A549 (cell line): ENCODE results near the gene MAP3K12. TPM values are rescaled to one million over a fixed set of nuclear protein-coding genes. Genes with fewer than 3 reads are reported as not detected.

Experiments used
- ATAC-seq, 2 experiments: fragments of 200-7000 bp in 1 of 2; fragments of >200 bp in 1 of 2; cut with Nextera tagmentation in 1 of 2; cut with Tn5 transposase in 1 of 2; 3 replicates each; pipeline versions ENCODE4 v1.8.0 to v1.9.1; 2018 to 2020; ENCODE audit warnings: mild to moderate bottlenecking in 1 of 2, moderate library complexity in 1 of 2
- CTCF ChIA-PET: fragments of 300-600 bp; sonication (Branson Sonifier 250); formaldehyde crosslinking; extraction: SDS; loops from one replicate; lab custom pipeline; 2021; ENCODE audit warnings: antibody characterized with exemption, inconsistent platforms; lab: Yijun Ruan, JAX
- POLR2A ChIA-PET: fragments of 350-600 bp; formaldehyde crosslinking; extraction: SDS; loops from one replicate; lab custom pipeline; 2021; ENCODE audit warnings: antibody characterized with exemption, inconsistent platforms; lab: Yijun Ruan, JAX
- DNase-seq, 2 experiments: peaks; one replicate each; pipeline versions ENCODE4 v3.0.0 to v3.0.0-alpha.2; 2011 to 2016; ENCODE audit warnings: low read depth in 1 of 2, low spot score in 1 of 2
- FAIRE-seq: peaks from 2 replicates; lab custom pipeline; 2011; peaks lifted over from hg19 to GRCh38; lab: Jason Lieb, UNC
- H3K27ac ChIP-seq, 2 experiments: fragments of >200 bp; sonication (Bioruptor Twin); formaldehyde crosslinking; 3 replicates each; pipeline ENCODE4 v1.5.1; 2016 to 2017
- H3K4me1 ChIP-seq: fragments of >200 bp; sonication (Bioruptor Twin); formaldehyde crosslinking; 3 replicates; pipeline ENCODE4 v1.6.1; 2016
- H3K4me2 ChIP-seq: fragments of >200 bp; sonication (Bioruptor Twin); formaldehyde crosslinking; 3 replicates; pipeline ENCODE4 v1.6.1; 2016
- H3K4me3 ChIP-seq: fragments of >200 bp; sonication (Bioruptor Twin); formaldehyde crosslinking; 3 replicates; pipeline ENCODE4 v1.5.1; 2016
- H3K9me3 ChIP-seq: fragments of >200 bp; sonication (Bioruptor Twin); formaldehyde crosslinking; 3 replicates; pipeline ENCODE4 v1.6.1; 2016
- BCL3 ChIP-seq: fragments of >200 bp; sonication (Bioruptor Twin); formaldehyde crosslinking; IDR thresholded peaks from 3 replicates; pipeline ENCODE4 v1.6.1; 2016
- CBX8 ChIP-seq: fragments of 200-600 bp; sonication (generic); IDR thresholded peaks from 2 replicates; pipeline ENCODE4 v1.6.1; 2016
- CEBPB ChIP-seq, 2 experiments: fragments of >200 bp in 1 of 2; sonication (Bioruptor Twin) in 1 of 2; formaldehyde crosslinking in 1 of 2; IDR thresholded peaks; 2 replicates each; pipeline ENCODE4 v1.6.1; 2012 to 2016
- CHD2 ChIP-seq: fragments of 150-350 bp; IDR thresholded peaks from 2 replicates; pipeline ENCODE4 v1.6.1; 2014; ENCODE audit warnings: low read length; ENCODE audit not compliant: partially characterized antibody
- EHF ChIP-seq: fragments of 250-450 bp; sonication (Bioruptor Pico); IDR thresholded peaks from 2 replicates; pipeline ENCODE4 v1.5.0; 2020; ENCODE audit warnings: mild to moderate bottlenecking
- EHMT2 ChIP-seq: fragments of 200-600 bp; sonication (generic); IDR thresholded peaks from 2 replicates; pipeline ENCODE4 v1.6.1; 2016; ENCODE audit warnings: antibody characterized with exemption, low read depth, mild to moderate bottlenecking, moderate library complexity
- EP300 ChIP-seq, 2 experiments: fragments of >200 bp; sonication (Bioruptor Twin); formaldehyde crosslinking; IDR thresholded peaks; 2 replicates in 1 of 2; 3 replicates in 1 of 2; pipeline ENCODE4 v1.6.1; 2016 to 2017
- FOSL2 ChIP-seq, 2 experiments: fragments of 450-650 bp in 1 of 2; fragments of >200 bp in 1 of 2; sonication (Bioruptor Twin) in 1 of 2; formaldehyde crosslinking; IDR thresholded peaks; 2 replicates each; pipeline versions ENCODE4 v1.5.0 to v1.6.1; 2016 to 2020; ENCODE audit warnings: mild to moderate bottlenecking in 1 of 2, moderate library complexity in 1 of 2
- FOXS1 ChIP-seq: fragments of 250-450 bp; sonication (Bioruptor Pico); IDR thresholded peaks from 2 replicates; pipeline ENCODE4 v1.5.0; 2020; ENCODE audit warnings: mild to moderate bottlenecking, moderate library complexity
- GATA3 ChIP-seq: IDR thresholded peaks from 2 replicates; pipeline ENCODE4 v1.6.1; 2012; ENCODE audit warnings: borderline replicate concordance
- HES2 ChIP-seq: fragments of >200 bp; sonication (Bioruptor Twin); formaldehyde crosslinking; IDR thresholded peaks from 2 replicates; pipeline ENCODE4 v1.6.1; 2016
- HOXB5 ChIP-seq: fragments of 250-450 bp; sonication (Bioruptor Pico); IDR thresholded peaks from 2 replicates; pipeline ENCODE4 v1.5.0; 2020; ENCODE audit warnings: mild to moderate bottlenecking, moderate library complexity
- JUNB ChIP-seq: fragments of >200 bp; sonication (Bioruptor Twin); formaldehyde crosslinking; IDR thresholded peaks from 2 replicates; pipeline ENCODE4 v1.6.1; 2016
- KDM5A ChIP-seq: fragments of 200-600 bp; sonication (generic); IDR thresholded peaks from 2 replicates; pipeline ENCODE4 v1.6.1; 2016; ENCODE audit warnings: antibody characterized with exemption, mild to moderate bottlenecking
- MAFK ChIP-seq: fragments of 450-650 bp; IDR thresholded peaks from 2 replicates; pipeline ENCODE4 v1.6.1; 2014; ENCODE audit not compliant: partially characterized antibody
- MAZ ChIP-seq: fragments of 150-350 bp; IDR thresholded peaks from 2 replicates; pipeline ENCODE4 v1.6.1; 2014; ENCODE audit warnings: antibody characterized with exemption, low read depth, low read length, borderline replicate concordance
- NPAS2 ChIP-seq: fragments of 250-450 bp; sonication (Bioruptor Pico); IDR thresholded peaks from 2 replicates; pipeline ENCODE4 v1.8.0; 2022; ENCODE audit warnings: mild to moderate bottlenecking, moderate library complexity, borderline replicate concordance
- NR3C1 ChIP-seq: fragments of >200 bp; sonication (Bioruptor Twin); formaldehyde crosslinking; IDR thresholded peaks from 3 replicates; pipeline ENCODE4 v1.6.1; 2017
- PHF8 ChIP-seq: fragments of 200-600 bp; sonication (generic); IDR thresholded peaks from 2 replicates; pipeline ENCODE4 v1.6.1; 2016; ENCODE audit warnings: low read depth, mild to moderate bottlenecking, antibody characterized with exemption, moderate library complexity, borderline replicate concordance
- POLR2A ChIP-seq: IDR thresholded peaks from 2 replicates; pipeline ENCODE4 v1.6.1; 2012; ENCODE audit warnings: mild to moderate bottlenecking, low read length
- RAD21 ChIP-seq, 2 experiments: fragments of >200 bp in 1 of 2; sonication (Bioruptor Twin) in 1 of 2; formaldehyde crosslinking in 1 of 2; IDR thresholded peaks in 1 of 2; conservative IDR thresholded peaks in 1 of 2; 2 replicates in 1 of 2; 3 replicates in 1 of 2; pipeline ENCODE4 v1.6.1; 2012 to 2018; ENCODE audit warnings: inconsistent platforms in 1 of 2
- RARB ChIP-seq: fragments of 250-450 bp; sonication (Bioruptor Pico); IDR thresholded peaks from 2 replicates; pipeline ENCODE4 v1.8.0; 2021; ENCODE audit warnings: mild to moderate bottlenecking, moderate library complexity
- RFX5 ChIP-seq: fragments of 450-650 bp; IDR thresholded peaks from 2 replicates; pipeline ENCODE4 v1.7.1; 2014; ENCODE audit warnings: antibody characterized with exemption, mild to moderate bottlenecking, moderate library complexity
- RNF2 ChIP-seq: fragments of 200-600 bp; sonication (generic); IDR thresholded peaks from 2 replicates; pipeline ENCODE4 v1.6.1; 2016; ENCODE audit warnings: low read depth, mild to moderate bottlenecking, antibody characterized with exemption, moderate library complexity, borderline replicate concordance
- SMC3 ChIP-seq: fragments of >200 bp; sonication (Bioruptor Twin); formaldehyde crosslinking; IDR thresholded peaks from 3 replicates; pipeline ENCODE4 v1.6.1; 2018; ENCODE audit warnings: inconsistent platforms
- TFCP2L1 ChIP-seq: fragments of 250-450 bp; sonication (Bioruptor Pico); IDR thresholded peaks from 2 replicates; pipeline ENCODE4 v1.5.0; 2021; ENCODE audit warnings: mild to moderate bottlenecking
- TP53 ChIP-seq: fragments of 250-450 bp; sonication (Bioruptor Pico); IDR thresholded peaks from 2 replicates; pipeline ENCODE4 v1.5.0; 2021; ENCODE audit warnings: mild to moderate bottlenecking, moderate library complexity
- ZC3H11A ChIP-seq: fragments of 450-650 bp; IDR thresholded peaks from 2 replicates; pipeline ENCODE4 v1.6.1; 2014; ENCODE audit warnings: antibody characterized with exemption, mild to moderate bottlenecking
- ZNF302 ChIP-seq: fragments of 250-450 bp; sonication (Bioruptor Pico); IDR thresholded peaks from 2 replicates; pipeline ENCODE4 v1.9.0; 2021; ENCODE audit warnings: inconsistent platforms, mild to moderate bottlenecking, moderate library complexity
- WGBS: methylation state at CpG from one replicate; pipeline ENCODE4 v1.1.6; 2017; ENCODE audit errors: missing lambda C conversion rate; 5-methylcytosine and 5-hydroxymethylcytosine counted together
- polyA plus RNA-seq, 4 experiments: library from polyadenylated mRNA; depleted of rRNA in 3 of 4; stranded (reverse); fragments of >200 nt; fragmentation: RNase III in 1 of 4; extraction: RNeasy Plus Mini Kit Qiagen cat#74134 plus additional on column Dnase treatment in 1 of 4; gene quantifications; 2 replicates in 3 of 4; 3 replicates in 1 of 4; pipeline ENCODE4 v1.2.3, GENCODE V29; 2011 to 2017
- TF ChIP-seq, protein P1 (sequence below): IDR thresholded peaks from 2 replicates; pipeline ENCODE4 v1.6.1; 2012; ENCODE audit warnings: low read depth, borderline replicate concordance
- TF ChIP-seq, protein P2 (sequence below): IDR thresholded peaks from 2 replicates; pipeline ENCODE4 v1.6.1; 2012
- TF ChIP-seq, protein P3 (sequence below): IDR thresholded peaks from 2 replicates; pipeline ENCODE4 v1.6.1; 2012
- TF ChIP-seq, protein P4 (sequence below): fragments of 250-450 bp; sonication (Bioruptor Pico); IDR thresholded peaks from 2 replicates; pipeline ENCODE4 v1.5.0; 2020; ENCODE audit warnings: low read depth, mild to moderate bottlenecking, moderate library complexity

The MAP3K12 gene
- polyA plus RNA-seq, 2 of the 4 experiments (the other 2 are of a cell fraction): 18.7 to 21.9 TPM

DNA sequence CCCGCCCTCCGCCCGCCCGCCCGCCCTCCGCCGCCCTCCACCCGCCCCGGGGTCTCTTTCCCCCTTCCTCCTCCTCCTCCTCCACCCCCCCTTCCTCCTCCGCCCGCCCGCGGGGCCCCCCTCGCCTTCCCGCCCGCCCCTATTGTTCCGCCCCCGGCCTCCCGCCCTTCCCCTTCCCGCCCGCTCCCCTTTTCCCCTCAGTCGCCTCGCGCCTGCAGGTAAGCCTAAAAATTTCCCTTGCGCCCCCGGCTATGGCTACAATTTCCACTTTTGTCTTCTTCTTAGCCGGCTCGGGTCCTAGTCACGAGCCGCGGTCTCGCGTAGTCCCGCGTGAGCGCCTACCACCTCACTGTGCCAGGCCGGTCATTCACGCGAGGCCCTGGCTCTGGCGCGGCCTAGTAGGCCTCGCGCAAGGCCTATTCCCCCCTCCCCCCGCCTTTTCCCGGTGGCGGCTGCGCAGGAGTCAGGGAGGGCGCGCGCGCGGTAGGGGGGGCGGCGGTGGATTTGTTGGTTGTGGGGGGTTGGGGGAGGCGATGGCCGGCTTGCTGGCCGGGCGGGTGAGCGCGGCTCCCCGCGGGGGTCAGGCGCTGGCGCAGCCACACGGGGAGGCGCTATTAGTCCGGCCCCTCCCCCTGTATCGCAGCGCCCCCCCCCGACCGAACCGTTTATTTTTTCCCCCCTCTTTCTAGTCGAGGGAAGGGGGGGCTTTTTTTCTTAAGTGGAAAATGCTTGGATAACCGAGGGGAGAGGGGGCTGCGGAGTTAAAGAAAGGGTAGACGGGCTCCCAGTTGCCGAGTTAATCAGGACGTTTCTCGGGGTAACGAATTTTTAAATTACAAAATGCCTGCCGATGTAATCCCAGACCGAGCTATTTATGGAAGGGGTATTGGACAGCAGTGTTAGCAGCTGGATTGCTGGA lies 46.8 kb downstream of the MAP3K12 start (continued):
- TF ChIP-seq PHF8 (peak; percentile 100), NPAS2 (CRISPR knock-in tag) (no peak)
- TF ChIP-seq, protein P1, sequence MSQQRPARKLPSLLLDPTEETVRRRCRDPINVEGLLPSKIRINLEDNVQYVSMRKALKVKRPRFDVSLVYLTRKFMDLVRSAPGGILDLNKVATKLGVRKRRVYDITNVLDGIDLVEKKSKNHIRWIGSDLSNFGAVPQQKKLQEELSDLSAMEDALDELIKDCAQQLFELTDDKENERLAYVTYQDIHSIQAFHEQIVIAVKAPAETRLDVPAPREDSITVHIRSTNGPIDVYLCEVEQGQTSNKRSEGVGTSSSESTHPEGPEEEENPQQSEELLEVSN: peak; percentile 36
- TF ChIP-seq, all 56 proteins: peak for 18

DNA sequence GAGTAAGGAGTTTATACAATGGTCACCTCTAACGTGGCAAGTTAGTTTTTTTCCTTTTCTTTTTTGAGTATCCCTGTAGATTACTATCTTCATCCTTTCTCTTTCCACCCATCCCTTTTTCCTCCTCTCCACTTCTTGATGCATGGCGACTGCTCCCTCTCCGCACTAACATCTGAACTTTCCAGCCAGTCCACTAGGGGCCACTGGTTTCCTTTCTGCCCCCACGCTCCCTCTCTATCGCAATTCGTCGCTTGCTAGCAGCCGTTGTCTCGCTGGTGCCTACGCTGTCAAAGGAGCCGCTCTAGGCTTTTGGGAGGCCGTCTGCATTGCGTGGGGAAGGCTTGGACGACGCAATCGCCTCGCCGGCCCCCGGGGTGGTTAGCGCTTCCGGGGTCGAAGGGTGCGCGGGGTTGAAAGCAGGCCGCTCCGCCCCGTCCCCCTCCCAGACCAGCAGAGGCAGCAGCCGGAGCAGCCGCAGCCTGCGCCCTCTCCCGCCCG lies 47.5 kb downstream of the MAP3K12 start, which contains the start of gene PCBP2:
PCBP2 (plus strand) TSS at position 442 of the 498 bp plus-strand sequence. CDS start 2,699 bp downstream, outside the sequence.
- peaks cover 23% of the 10 kb centered on the region for H3K4me1 ChIP-seq
- ATAC-seq: peak; percentile 94 to 96
- H3K9me3 ChIP-seq: no peaks in the 10 kb centered on the region
- DNase-seq: peak; percentile 99 to 100
- CTCF ChIA-PET: interaction anchor here (0.6 to 2.7 kb wide), 9 partner anchors 10 to 137 kb away, joined by 3 to 13 read pairs (median 3); partner anchors contain the start of gene PRR13
- H3K4me3 ChIP-seq: peak within 1 kb of the TSS; percentile 88
- H3K27ac ChIP-seq: peak within 1 kb of the TSS; percentile 98 to 99
- 3% methylated on average over 14 of the region's 32 CpGs for WGBS
- FAIRE-seq: peak; percentile 89
- peak within 1 kb of the TSS; percentile 80 for H3K4me2 ChIP-seq
- POLR2A ChIA-PET: interaction anchor here (1.1 to 1.5 kb wide), 2 partner anchors 11 to 127 kb away, joined by 3 to 10 read pairs; partner anchors contain the start of gene PRR13
- TF ChIP-seq ZNF302 (CRISPR knock-in tag) (no peak), HES2 (no peak), BCL3 (peak; percentile 79; the same call in 2 of the 3 replicates), KDM5A (no peak), SMC3 (peak; percentile 36), MAZ (0 out of 2 replicates have a peak, but pooled peaks have one; percentile 77), RNF2 (no peak), EP300 (IDR thresholded peaks at IDR 0.05) (no peak), NR3C1 (no peak), POLR2A (peak; percentile 72), CBX8 (no peak), FOXS1 (CRISPR knock-in tag) (no peak), MAFK (no peak), RARB (CRISPR knock-in tag) (no peak), CEBPB (IDR thresholded peaks at IDR 0.05) (peak; percentile 49 to 89; a peak in 3 of 4 replicates), JUNB (no peak), RAD21 (conservative IDR thresholded peaks at IDR 0.05 in 1 of 2, IDR thresholded peaks at IDR 0.05 in 1 of 2) (peak; percentile 29 to 46; a peak in 3 of 5 replicates), EHMT2 (no peak), FOSL2 (IDR thresholded peaks at IDR 0.05) (no peak), FOSL2 (CRISPR knock-in tag; IDR thresholded peaks at IDR 0.05) (peak; percentile 66), TP53 (CRISPR knock-in tag) (no peak), TFCP2L1 (CRISPR knock-in tag) (no peak), CHD2 (peak; percentile 45), HOXB5 (CRISPR knock-in tag) (no peak), RFX5 (no peak; the same call in 1 of the 2 replicates), GATA3 (no peak; the same call in 1 of the 2 replicates), EHF (CRISPR knock-in tag) (no peak), ZC3H11A (no peak)
- TF ChIP-seq, protein P1: no peak
- TF ChIP-seq, protein P2, sequence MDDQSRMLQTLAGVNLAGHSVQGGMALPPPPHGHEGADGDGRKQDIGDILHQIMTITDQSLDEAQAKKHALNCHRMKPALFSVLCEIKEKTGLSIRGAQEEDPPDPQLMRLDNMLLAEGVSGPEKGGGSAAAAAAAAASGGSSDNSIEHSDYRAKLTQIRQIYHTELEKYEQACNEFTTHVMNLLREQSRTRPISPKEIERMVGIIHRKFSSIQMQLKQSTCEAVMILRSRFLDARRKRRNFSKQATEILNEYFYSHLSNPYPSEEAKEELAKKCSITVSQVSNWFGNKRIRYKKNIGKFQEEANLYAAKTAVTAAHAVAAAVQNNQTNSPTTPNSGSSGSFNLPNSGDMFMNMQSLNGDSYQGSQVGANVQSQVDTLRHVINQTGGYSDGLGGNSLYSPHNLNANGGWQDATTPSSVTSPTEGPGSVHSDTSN: peak; percentile 63; the same call in 1 of the 2 replicates
- TF ChIP-seq, protein P3, sequence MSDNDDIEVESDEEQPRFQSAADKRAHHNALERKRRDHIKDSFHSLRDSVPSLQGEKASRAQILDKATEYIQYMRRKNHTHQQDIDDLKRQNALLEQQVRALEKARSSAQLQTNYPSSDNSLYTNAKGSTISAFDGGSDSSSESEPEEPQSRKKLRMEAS: peak; percentile 83
- TF ChIP-seq, protein P4, sequence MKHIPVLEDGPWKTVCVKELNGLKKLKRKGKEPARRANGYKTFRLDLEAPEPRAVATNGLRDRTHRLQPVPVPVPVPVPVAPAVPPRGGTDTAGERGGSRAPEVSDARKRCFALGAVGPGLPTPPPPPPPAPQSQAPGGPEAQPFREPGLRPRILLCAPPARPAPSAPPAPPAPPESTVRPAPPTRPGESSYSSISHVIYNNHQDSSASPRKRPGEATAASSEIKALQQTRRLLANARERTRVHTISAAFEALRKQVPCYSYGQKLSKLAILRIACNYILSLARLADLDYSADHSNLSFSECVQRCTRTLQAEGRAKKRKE (CRISPR knock-in tag): no peak
